ENCODE data around the gene PYGM.

The PYGM gene

GRCh38 chr11:64736654-64737053 lies 23.1 kb downstream of the PYGM start:
- TF ChIP-seq, protein P1, sequence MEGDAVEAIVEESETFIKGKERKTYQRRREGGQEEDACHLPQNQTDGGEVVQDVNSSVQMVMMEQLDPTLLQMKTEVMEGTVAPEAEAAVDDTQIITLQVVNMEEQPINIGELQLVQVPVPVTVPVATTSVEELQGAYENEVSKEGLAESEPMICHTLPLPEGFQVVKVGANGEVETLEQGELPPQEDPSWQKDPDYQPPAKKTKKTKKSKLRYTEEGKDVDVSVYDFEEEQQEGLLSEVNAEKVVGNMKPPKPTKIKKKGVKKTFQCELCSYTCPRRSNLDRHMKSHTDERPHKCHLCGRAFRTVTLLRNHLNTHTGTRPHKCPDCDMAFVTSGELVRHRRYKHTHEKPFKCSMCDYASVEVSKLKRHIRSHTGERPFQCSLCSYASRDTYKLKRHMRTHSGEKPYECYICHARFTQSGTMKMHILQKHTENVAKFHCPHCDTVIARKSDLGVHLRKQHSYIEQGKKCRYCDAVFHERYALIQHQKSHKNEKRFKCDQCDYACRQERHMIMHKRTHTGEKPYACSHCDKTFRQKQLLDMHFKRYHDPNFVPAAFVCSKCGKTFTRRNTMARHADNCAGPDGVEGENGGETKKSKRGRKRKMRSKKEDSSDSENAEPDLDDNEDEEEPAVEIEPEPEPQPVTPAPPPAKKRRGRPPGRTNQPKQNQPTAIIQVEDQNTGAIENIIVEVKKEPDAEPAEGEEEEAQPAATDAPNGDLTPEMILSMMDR (IDR thresholded peaks at IDR 0.05; ENCODE audit: low read depth, low read length), result no peak
- no peaks in the 10 kb centered on the region for H3K9me3 ChIP-seq
- no peaks in the 10 kb centered on the region for H3K4me1 ChIP-seq
- H3K27me3 ChIP-seq, result no peaks in the 10 kb centered on the region
- no peaks in the 10 kb centered on the region for H3K36me3 ChIP-seq
- DNase-seq, result no peak
- H3K4me3 ChIP-seq (ENCODE audit: low read depth, low read length), result no peak overlapping the region

DNA sequence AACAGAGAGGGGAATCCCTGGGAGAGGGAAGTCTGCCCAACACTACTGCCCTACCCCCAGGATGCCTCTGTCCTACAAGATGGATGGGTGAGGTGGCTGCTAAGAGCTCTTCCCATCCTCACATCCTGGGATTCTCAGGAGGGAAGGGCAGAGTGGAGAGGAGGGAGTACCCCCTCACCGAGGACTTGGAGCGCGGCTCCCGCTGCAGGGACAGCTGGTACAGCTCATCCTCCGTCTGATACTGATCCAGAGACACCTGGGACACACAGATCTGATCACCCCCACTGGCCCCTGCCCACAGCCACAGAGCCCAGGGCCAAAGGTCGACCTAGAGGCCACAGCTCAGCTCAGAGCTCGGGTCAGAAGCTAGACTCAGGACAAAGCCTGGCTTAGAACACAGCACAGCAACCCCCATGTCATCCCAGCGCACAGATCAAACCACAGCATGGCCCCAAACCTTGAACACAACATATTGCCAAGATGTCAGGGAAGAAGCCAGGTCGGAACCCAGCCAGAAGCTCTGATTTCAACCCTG lies 24.0 kb downstream of the PYGM start:
- no peak overlapping the region for H3K4me3 ChIP-seq (ENCODE audit: low read depth, low read length)
- no peaks in the 10 kb centered on the region for H3K9me3 ChIP-seq
- H3K27me3 ChIP-seq, result no peaks in the 10 kb centered on the region
- DNase-seq, result no peak
- TF ChIP-seq, protein P1 (IDR thresholded peaks at IDR 0.05; ENCODE audit: low read depth, low read length), result no peak
- no peaks in the 10 kb centered on the region for H3K36me3 ChIP-seq
- H3K4me1 ChIP-seq, result no peaks in the 10 kb centered on the region

DNA sequence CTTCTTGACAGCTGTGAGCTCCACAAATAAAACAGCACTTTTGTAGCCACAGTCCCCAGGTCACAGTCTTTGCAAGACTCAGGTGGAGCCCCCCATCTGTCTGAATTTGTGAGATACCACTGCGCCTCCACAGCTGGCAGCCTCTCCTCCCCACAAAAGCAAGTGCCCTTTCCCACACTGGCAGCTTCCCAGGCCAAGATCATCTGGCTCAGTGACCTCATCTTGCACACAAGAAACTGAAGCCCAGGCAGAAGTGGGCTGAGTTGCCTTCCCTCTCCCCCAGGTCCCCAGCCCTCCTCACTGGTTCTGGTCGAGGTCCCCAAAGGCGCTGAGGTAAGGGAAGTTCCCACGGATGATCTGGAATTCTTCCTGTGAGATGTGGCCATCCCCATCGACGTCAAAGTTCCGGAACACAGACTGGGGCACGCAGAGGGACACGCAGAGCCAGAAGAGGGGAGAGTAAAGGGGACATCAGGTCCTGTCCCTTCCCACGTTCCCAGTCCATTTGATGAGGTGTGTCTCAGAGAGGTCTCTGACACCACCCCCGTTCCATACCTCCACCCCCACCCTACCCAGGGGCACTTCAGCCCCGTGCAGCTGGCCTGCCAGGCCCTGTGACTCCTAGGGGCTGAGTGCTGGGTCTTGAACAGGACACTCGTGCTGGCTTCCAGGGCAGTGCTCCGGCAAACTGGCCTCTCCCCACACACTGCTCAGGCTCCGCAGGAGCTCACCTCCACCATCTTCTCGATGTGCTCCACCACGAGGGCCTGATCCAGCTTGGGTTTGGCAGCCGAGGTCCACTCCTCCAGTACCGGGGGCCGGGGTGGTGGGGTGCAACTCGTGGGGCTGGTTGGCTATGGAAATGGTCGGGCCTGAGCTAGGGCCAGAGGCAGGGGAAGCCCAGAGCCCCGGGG lies 24.7 kb downstream of the PYGM start:
- TF ChIP-seq, protein P1 (IDR thresholded peaks at IDR 0.05; ENCODE audit: low read depth, low read length), result no peak
- Histone ChIP-seq H3K9me3 (no peaks in the 10 kb centered on the region), H3K36me3 (no peaks in the 10 kb centered on the region), H3K27me3 (no peaks in the 10 kb centered on the region), H3K4me3 (ENCODE audit: low read depth, low read length) (no peak overlapping the region), H3K4me1 (no peaks in the 10 kb centered on the region)
- DNase-seq, result no peak

DNA sequence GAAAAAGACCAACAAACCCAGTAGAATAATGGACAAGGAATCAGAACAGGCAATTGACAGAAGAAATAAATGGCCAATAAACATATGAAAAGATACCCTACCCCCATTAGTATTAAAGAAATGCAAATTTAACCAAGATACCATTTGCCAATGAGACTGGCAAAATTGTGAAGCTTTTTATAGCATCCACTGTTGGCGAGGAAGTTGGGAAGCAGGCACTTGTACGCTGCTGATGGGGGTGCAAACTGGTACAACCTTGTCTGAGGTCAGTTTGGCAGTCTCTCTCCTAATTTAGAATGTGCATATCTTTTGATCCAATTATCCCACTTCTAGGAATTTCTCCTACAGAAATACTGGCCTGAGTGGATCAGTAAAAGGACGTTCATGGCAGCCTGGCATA lies 28.2 kb downstream of the PYGM start:
- no peaks in the 10 kb centered on the region for H3K27me3 ChIP-seq
- H3K4me3 ChIP-seq (ENCODE audit: low read depth, low read length), result no peak overlapping the region
- no peaks in the 10 kb centered on the region for H3K36me3 ChIP-seq
- peaks cover 2% of the 10 kb centered on the region; the same call in 1 of the 2 replicates for H3K4me1 ChIP-seq
- no peak for DNase-seq
- H3K9me3 ChIP-seq, result no peaks in the 10 kb centered on the region
- TF ChIP-seq, protein P1 (IDR thresholded peaks at IDR 0.05; ENCODE audit: low read depth, low read length), result no peak

DNA sequence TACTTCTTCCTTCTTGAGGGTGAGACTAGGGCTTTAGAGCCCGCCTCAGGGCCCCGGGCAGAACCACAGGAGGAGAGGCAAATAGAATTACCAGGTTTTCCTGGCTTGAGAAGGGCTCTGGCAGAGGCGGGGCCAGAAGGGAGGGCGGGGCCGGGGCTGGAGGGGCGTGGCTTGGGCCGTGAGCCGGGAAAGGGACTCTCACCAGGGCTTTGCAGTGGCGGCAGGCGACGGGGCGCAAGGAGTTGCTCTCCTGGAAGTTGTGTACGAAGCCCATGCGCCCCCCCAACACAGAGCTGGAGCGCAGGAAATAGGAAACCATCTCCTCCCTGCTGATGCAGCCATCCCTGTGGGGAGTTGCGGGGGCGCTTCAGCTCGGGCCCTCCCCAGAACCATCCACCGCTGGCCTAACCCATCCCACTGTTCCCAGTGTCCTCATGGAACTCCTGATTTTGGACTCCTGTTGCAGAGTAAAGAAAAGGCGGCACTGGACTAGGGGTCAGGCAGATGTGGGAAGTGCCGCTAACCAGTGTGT lies 29.9 kb downstream of the PYGM start:
- Histone ChIP-seq H3K4me1 (peaks cover 2% of the 10 kb centered on the region; the same call in 1 of the 2 replicates), H3K27me3 (no peaks in the 10 kb centered on the region), H3K36me3 (no peaks in the 10 kb centered on the region), H3K9me3 (no peaks in the 10 kb centered on the region), H3K4me3 (ENCODE audit: low read depth, low read length) (no peak overlapping the region)
- TF ChIP-seq, protein P1 (IDR thresholded peaks at IDR 0.05; ENCODE audit: low read depth, low read length), result no peak
- peak; percentile 81 for DNase-seq
